ENCODE measurements around the gene UGT1A8.

Gene UGT1A8

DNA sequence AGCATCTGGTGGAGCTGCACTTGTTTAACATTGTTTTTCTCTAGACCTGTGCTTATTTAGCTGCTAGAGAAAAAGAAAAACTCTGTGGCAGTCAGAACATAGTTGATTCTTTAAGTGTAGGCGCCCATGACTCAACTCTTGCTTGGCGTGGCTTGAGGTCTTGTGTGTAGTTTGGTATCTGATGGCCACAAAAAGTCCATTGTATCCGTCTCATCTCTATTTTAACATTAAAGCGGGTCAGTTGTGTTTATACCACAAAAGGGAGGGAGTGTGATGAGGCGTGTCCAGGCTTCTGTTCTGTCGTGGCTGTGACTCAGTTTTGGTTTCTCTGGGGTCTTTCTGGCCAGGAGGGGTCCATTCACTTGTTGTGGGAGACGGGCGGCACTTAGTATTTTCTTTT lies 24.2 kb upstream of the UGT1A8 start:
- no peak overlapping the region for H3K4me3 ChIP-seq (replicated peaks in 1 of 2; ENCODE audit: low read depth in 2 of 2, low read length in 2 of 2)
- no peak for DNase-seq (ENCODE audit: low read depth in 2 of 2)
- TF ChIP-seq CTCF (IDR thresholded peaks at IDR 0.05; ENCODE audit: low read depth, low read length): no peak

GRCh38 chr2:233597522-233597921 lies 19.9 kb upstream of the UGT1A8 start:
- H3K4me3 ChIP-seq (replicated peaks in 1 of 2; ENCODE audit: low read depth in 2 of 2, low read length in 2 of 2): no peak overlapping the region
- no peak for DNase-seq (ENCODE audit: low read depth in 2 of 2)
- TF ChIP-seq CTCF (IDR thresholded peaks at IDR 0.05; ENCODE audit: low read depth, low read length): no peak

GRCh38 chr2:233598952-233599351 lies 18.5 kb upstream of the UGT1A8 start:
- H3K4me3 ChIP-seq (replicated peaks in 1 of 2; ENCODE audit: low read depth in 2 of 2, low read length in 2 of 2): no peak overlapping the region
- no peak for DNase-seq (ENCODE audit: low read depth in 2 of 2)
- TF ChIP-seq CTCF (IDR thresholded peaks at IDR 0.05; ENCODE audit: low read depth, low read length): no peak

DNA sequence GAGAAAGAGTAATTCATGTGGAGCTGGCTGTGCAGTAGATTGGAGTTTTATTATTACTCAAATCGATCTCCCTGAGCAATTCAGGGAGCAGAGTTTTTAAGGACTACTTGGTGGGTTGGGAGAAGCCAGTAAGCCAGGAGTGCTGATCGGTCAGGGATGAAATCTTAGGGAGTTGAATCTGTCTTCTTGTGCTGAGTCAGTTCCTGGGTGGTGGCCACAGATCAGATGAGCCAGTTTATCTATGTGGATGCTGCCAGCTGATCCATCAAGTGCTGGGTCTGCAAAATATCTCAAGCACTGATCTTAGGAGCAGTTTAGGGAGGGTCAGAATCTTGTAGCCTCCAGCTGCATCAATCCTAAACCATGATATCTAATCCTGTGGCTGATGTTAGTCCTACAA lies 17.0 kb upstream of the UGT1A8 start:
- peak; percentile 1 to 5 for DNase-seq (ENCODE audit: low read depth in 2 of 2)
- TF ChIP-seq CTCF (IDR thresholded peaks at IDR 0.05; ENCODE audit: low read depth, low read length): no peak
- H3K4me3 ChIP-seq (replicated peaks in 1 of 2; ENCODE audit: low read depth in 2 of 2, low read length in 2 of 2): no peak overlapping the region

DNA sequence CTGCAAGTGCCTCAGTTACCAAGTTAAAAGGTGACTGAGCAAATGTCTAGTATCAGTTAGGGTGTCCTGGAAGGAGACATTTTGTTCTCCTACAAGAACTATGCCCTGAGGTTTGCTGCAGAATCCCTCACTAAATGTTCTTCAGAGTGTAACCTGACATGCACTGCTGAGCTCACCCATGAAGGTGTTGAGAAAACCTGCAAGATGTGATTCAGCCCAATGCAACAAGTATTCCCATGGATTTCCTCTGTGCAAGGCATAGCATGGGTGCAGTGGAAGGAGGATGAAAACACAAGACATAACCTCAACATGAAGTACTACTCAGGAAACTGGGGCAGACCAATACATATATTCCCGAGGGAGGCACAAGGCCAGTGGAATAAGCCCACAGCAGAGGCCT lies 15.4 kb upstream of the UGT1A8 start:
- TF ChIP-seq CTCF (IDR thresholded peaks at IDR 0.05; ENCODE audit: low read depth, low read length): no peak
- DNase-seq (ENCODE audit: low read depth in 2 of 2): no peak
- H3K4me3 ChIP-seq (replicated peaks in 1 of 2; ENCODE audit: low read depth in 2 of 2, low read length in 2 of 2): no peak overlapping the region

- no peak overlapping the region for H3K4me3 ChIP-seq (replicated peaks in 1 of 2; ENCODE audit: low read depth in 2 of 2, low read length in 2 of 2)
- no peak for DNase-seq (ENCODE audit: low read depth in 2 of 2)
- TF ChIP-seq CTCF (IDR thresholded peaks at IDR 0.05; ENCODE audit: low read depth, low read length): no peak
Measured at GRCh38 chr2:233603520-233603919, 13.9 kb upstream of the UGT1A8 start.

GRCh38 chr2:233604826-233605225 lies 12.6 kb upstream of the UGT1A8 start:
- no peak for TF ChIP-seq CTCF (IDR thresholded peaks at IDR 0.05; ENCODE audit: low read depth, low read length)
- no peak for DNase-seq (ENCODE audit: low read depth in 2 of 2)
- no peak overlapping the region for H3K4me3 ChIP-seq (replicated peaks in 1 of 2; ENCODE audit: low read depth in 2 of 2, low read length in 2 of 2)

All from cardiac fibroblast (primary cell).